Activated CD8-positive, alpha-beta T cell treated with anti-CD3 and anti-CD28 coated beads for 36 hours (primary cell): Measurements from ENCODE around the gene PAPOLB. TPM values are rescaled to one million over a fixed set of nuclear protein-coding genes. Genes with fewer than 3 reads are reported as not detected.

Experiments used
- ATAC-seq: fragments of 200-7000 bp; cut with Tn5 transposase; one replicate; pipeline ENCODE4 v1.10.0; 2021; ENCODE audit warnings: mild to moderate bottlenecking, moderate library complexity
- CTCF ChIA-PET: fragments of 350-600 bp; sonication (Branson Sonifier 250); formaldehyde crosslinking; loops from one replicate; lab custom pipeline; 2021; ENCODE audit warnings: antibody characterized with exemption; lab: Charles Lee
- POLR2A ChIA-PET: fragments of 350-600 bp; sonication (Branson Sonifier 250); formaldehyde crosslinking; loops from one replicate; lab custom pipeline; 2021; ENCODE audit warnings: antibody characterized with exemption; lab: Charles Lee
- DNase-seq: peaks from one replicate; pipeline ENCODE4 v3.0.0-alpha.2; 2020
- H3K27ac Mint-ChIP-seq: one replicate; pipeline ENCODE4 v1.8.0; 2021; ENCODE audit warnings: mild to moderate bottlenecking, mixed read lengths
- H3K27me3 Mint-ChIP-seq: one replicate; pipeline ENCODE4 v1.8.0; 2021; ENCODE audit warnings: mixed read lengths
- H3K36me3 Mint-ChIP-seq: one replicate; pipeline ENCODE4 v1.8.0; 2021; ENCODE audit warnings: low read depth, mixed read lengths
- H3K4me1 Mint-ChIP-seq: one replicate; pipeline ENCODE4 v1.8.0; 2021; ENCODE audit warnings: low read depth, mixed read lengths
- H3K4me3 Mint-ChIP-seq: one replicate; pipeline ENCODE4 v1.8.0; 2021; ENCODE audit warnings: mild to moderate bottlenecking, moderate library complexity, mixed read lengths
- H3K9me3 Mint-ChIP-seq: one replicate; pipeline ENCODE4 v1.8.0; 2021; ENCODE audit warnings: mixed read lengths
- CTCF ChIP-seq: fragments of 200-600 bp; IDR thresholded peaks from one replicate; pipeline ENCODE4 v1.8.0; 2022; ENCODE audit warnings: antibody characterized with exemption, mild to moderate bottlenecking
- intact Hi-C: fragments of 100-400 bp; cut with micrococcal nuclease; formaldehyde crosslinking; loops from one replicate; pipeline ENCODE4 v1.10.0; 2022
- total RNA-seq, 2 experiments: library from RNA; stranded (reverse); gene quantifications; one replicate each; pipeline ENCODE4 v1.2.3, GENCODE V29; 2021

PAPOLB gene
- total RNA-seq, 2 experiments from 2014 or later = not detected

- Mint-ChIP-seq H3K27ac (no peak overlapping the region), H3K4me1 (no peaks in the 10 kb centered on the region), H3K36me3 (no peaks in the 10 kb centered on the region), H3K27me3 (no peaks in the 10 kb centered on the region), H3K4me3 (no peak overlapping the region), H3K9me3 (no peaks in the 10 kb centered on the region)
- intact Hi-C loops = no loop called here
- no peak for ATAC-seq
- DNase-seq = no peak
- CTCF ChIA-PET = no interaction called here
- no peak for TF ChIP-seq CTCF
- POLR2A ChIA-PET = no interaction called here
Observed at GRCh38 chr7:4836206-4836661, 25.6 kb downstream of the PAPOLB start.

GRCh38 chr7:4835398-4836205 is 26.2 kb downstream of the PAPOLB start:
- intact Hi-C loops = no loop called here
- H3K4me1 Mint-ChIP-seq = no peaks in the 10 kb centered on the region
- H3K36me3 Mint-ChIP-seq = no peaks in the 10 kb centered on the region
- H3K9me3 Mint-ChIP-seq = no peaks in the 10 kb centered on the region
- no peak for TF ChIP-seq CTCF
- no peak overlapping the region for H3K27ac Mint-ChIP-seq
- no peak for DNase-seq
- POLR2A ChIA-PET = no interaction called here
- no peaks in the 10 kb centered on the region for H3K27me3 Mint-ChIP-seq
- no peak overlapping the region for H3K4me3 Mint-ChIP-seq
- ATAC-seq = no peak
- CTCF ChIA-PET = no interaction called here

GRCh38 chr7:4834601-4835397 is 27.0 kb downstream of the PAPOLB start:
- DNase-seq = no peak
- no peaks in the 10 kb centered on the region for H3K27me3 Mint-ChIP-seq
- no peak overlapping the region for H3K4me3 Mint-ChIP-seq
- CTCF ChIA-PET = no interaction called here
- no peak for ATAC-seq
- TF ChIP-seq CTCF = no peak
- H3K36me3 Mint-ChIP-seq = no peaks in the 10 kb centered on the region
- POLR2A ChIA-PET = no interaction called here
- H3K9me3 Mint-ChIP-seq = no peaks in the 10 kb centered on the region
- intact Hi-C loops = no loop called here
- H3K4me1 Mint-ChIP-seq = peaks cover 2% of the 10 kb centered on the region
- no peak overlapping the region for H3K27ac Mint-ChIP-seq

DNA sequence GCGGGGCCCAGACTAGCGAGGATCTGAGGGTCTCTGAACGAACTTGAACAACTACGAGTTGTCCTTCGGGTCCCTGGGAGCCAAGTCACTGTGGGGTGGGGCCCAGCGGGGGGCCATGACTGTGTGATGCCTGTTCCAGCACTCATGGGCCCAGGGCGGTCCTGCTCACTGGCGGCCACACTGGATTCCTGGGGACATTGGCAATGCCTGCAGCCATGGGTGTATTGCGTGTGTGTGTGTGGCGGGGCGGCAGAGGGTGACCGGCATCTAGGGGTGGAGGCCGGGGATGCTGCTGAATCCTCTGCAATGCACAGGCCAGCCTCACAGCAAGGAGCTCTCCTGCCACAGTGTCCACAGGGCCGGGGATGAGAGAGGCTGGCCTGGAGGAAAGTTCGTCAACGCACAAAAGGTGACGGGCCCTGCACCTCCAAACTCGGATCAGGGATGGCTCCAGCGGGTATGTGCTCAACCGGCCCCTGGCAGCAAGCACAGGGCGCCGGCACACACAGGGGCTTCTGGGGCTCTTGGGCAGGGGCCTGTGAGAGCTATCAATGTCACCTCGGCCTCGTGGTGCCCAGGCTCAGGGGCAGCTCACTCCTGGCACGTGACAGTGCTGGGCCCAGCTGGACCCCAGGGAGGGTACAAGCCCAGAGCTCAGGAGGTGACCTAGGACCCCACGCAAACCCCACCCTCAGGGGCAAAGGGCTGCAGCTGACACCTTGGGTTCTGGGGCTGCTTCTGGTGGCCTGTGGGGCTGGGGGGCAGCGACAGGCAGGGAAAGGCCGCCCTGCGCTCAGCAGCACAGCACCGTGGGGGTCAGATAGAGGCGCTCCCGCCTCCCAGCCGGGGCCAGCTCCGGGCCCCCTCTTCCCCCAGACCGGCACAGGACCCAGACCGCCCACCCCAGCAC is 27.9 kb downstream of the PAPOLB start:
- Mint-ChIP-seq H3K9me3 (no peaks in the 10 kb centered on the region), H3K27me3 (no peaks in the 10 kb centered on the region), H3K36me3 (no peaks in the 10 kb centered on the region), H3K4me1 (peaks cover 2% of the 10 kb centered on the region), H3K4me3 (no peak overlapping the region), H3K27ac (no peak overlapping the region)
- ATAC-seq = no peak
- intact Hi-C loops = no loop called here
- ChIA-PET CTCF (no interaction called here), POLR2A (no interaction called here)
- no peak for DNase-seq
- TF ChIP-seq CTCF = no peak
